ENCODE results near the gene DUSP22.

DNA sequence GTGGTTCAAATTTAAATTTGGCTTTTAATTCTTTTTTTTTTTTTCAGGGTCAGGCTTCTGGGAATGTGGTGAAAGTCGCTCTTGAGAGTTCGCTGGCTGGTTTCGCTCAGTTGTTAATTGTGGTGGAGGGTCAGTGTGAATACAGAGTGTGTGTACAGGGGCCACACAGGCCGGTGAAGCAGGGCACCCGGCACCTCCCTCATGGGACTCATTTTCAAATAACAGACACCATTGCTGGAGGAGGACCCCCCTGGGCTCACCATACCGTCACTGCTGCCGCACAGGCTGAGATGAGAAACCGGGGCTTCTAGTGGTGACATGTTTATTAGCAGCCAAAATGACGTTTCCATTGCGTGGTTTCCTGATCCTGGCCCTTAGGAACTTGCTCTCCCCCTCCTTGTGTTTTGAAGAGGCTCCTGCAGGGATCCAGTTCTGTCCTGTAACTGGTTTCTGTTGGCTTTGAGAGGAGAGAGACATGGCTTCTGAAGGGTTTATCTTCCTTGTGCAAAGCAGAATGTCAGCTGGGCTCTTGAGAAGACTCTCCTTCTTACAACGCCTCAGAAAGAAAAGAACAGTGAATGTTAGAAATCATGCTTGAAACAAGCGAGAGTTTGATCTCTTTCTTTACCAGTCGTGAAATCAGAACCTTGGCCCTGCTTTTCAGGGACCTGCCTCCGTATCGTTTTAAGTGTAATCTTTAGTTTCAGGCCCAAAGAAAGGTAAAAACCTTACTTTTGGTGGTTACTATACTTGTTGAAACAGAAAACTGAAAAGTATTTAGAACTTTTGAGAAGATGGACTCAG lies 37.8 kb downstream of the DUSP22 start:
- TF ChIP-seq, protein P1, sequence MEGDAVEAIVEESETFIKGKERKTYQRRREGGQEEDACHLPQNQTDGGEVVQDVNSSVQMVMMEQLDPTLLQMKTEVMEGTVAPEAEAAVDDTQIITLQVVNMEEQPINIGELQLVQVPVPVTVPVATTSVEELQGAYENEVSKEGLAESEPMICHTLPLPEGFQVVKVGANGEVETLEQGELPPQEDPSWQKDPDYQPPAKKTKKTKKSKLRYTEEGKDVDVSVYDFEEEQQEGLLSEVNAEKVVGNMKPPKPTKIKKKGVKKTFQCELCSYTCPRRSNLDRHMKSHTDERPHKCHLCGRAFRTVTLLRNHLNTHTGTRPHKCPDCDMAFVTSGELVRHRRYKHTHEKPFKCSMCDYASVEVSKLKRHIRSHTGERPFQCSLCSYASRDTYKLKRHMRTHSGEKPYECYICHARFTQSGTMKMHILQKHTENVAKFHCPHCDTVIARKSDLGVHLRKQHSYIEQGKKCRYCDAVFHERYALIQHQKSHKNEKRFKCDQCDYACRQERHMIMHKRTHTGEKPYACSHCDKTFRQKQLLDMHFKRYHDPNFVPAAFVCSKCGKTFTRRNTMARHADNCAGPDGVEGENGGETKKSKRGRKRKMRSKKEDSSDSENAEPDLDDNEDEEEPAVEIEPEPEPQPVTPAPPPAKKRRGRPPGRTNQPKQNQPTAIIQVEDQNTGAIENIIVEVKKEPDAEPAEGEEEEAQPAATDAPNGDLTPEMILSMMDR (conservative IDR thresholded peaks at IDR 0.05; ENCODE audit: low read depth, low read length): no peak
- no peak for TF ChIP-seq EZH2 (IDR thresholded peaks at IDR 0.05; ENCODE audit: borderline replicate concordance, low read depth, low read length, poor library complexity, severe bottlenecking)
